ENCODE measurements around the gene DNAH2.

DNA sequence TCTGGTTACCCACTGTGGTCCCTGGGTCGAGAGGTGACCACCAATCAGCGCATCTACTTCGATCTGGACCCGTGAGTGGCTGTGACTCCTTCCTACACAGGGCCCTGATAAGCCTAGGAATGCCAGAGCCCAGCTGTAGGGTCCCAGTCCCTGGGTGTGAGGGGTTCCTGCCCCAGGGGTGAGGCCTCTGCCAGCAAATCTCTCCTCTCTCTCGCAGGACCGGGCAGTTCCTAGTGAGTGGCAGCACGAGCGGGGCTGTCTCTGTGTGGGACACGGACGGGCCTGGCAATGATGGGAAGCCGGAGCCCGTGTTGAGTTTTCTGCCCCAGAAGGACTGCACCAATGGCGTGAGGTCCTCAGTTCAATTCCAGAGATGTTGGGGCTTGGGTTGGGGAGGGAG lies 14.8 kb upstream of the DNAH2 start:
- TF ChIP-seq, protein P1, sequence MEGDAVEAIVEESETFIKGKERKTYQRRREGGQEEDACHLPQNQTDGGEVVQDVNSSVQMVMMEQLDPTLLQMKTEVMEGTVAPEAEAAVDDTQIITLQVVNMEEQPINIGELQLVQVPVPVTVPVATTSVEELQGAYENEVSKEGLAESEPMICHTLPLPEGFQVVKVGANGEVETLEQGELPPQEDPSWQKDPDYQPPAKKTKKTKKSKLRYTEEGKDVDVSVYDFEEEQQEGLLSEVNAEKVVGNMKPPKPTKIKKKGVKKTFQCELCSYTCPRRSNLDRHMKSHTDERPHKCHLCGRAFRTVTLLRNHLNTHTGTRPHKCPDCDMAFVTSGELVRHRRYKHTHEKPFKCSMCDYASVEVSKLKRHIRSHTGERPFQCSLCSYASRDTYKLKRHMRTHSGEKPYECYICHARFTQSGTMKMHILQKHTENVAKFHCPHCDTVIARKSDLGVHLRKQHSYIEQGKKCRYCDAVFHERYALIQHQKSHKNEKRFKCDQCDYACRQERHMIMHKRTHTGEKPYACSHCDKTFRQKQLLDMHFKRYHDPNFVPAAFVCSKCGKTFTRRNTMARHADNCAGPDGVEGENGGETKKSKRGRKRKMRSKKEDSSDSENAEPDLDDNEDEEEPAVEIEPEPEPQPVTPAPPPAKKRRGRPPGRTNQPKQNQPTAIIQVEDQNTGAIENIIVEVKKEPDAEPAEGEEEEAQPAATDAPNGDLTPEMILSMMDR (IDR thresholded peaks at IDR 0.05): no peak
- no peak for TF ChIP-seq POLR2AphosphoS5 (IDR thresholded peaks at IDR 0.05; ENCODE audit: low read depth, low read length)
